Gastroesophageal sphincter (tissue), 3 donors: ENCODE data around the gene SCAMP5.

Experiments
- CTCF ChIP-seq, 4 experiments: fragments of 200-600 bp in 2 of 4; fragments of 450-650 bp in 2 of 4; sonication (generic) in 1 of 4; IDR thresholded peaks; one replicate each; pipeline ENCODE4 v1.5.1; 2017 to 2019; ENCODE audit warnings: antibody characterized with exemption in 4 of 4, mild to moderate bottlenecking in 2 of 4, moderate library complexity in 2 of 4
- POLR2A ChIP-seq, 2 donors: fragments of 450-650 bp; IDR thresholded peaks; one replicate each; pipeline ENCODE4 v1.6.1; 2017; ENCODE audit warnings: antibody characterized with exemption in 2 of 2, mild to moderate bottlenecking in 2 of 2, moderate library complexity in 1 of 2

- TF ChIP-seq CTCF (IDR thresholded peaks at IDR 0.05) (peak in 3 of 4 experiments; percentile 96 to 99 (median 98)), POLR2A (IDR thresholded peaks at IDR 0.05) (no peak)
Observed at GRCh38 chr15:75029378-75030022, 34.1 kb downstream of the SCAMP5 start.
